Colonic mucosa (tissue), 4 donors: ENCODE data around the gene CADPS2. TPM values are rescaled to one million over a fixed set of nuclear protein-coding genes. Genes with fewer than 3 reads are reported as not detected.

Source experiments
- DNase-seq: peaks from one replicate; pipeline ENCODE4 v3.0.0-alpha.2; 2020
- H3K27ac ChIP-seq: fragments of 200-600 bp; one replicate; pipeline ENCODE4 v1.8.0; 2021
- H3K27me3 ChIP-seq: fragments of 200-600 bp; one replicate; pipeline ENCODE4 v1.8.0; 2021
- H3K36me3 ChIP-seq: fragments of 200-600 bp; one replicate; pipeline ENCODE4 v1.8.0; 2021
- H3K4me1 ChIP-seq: fragments of 200-600 bp; one replicate; pipeline ENCODE4 v1.8.0; 2021; ENCODE audit warnings: mild to moderate bottlenecking
- H3K4me3 ChIP-seq: fragments of 200-600 bp; one replicate; pipeline ENCODE4 v1.8.0; 2021
- H3K9ac ChIP-seq, 2 donors: one replicate each; pipeline ENCODE4 v1.7.0; 2013; ENCODE audit warnings: control low read depth in 2 of 2, low read depth in 2 of 2, low read length in 2 of 2
- H3K9me3 ChIP-seq: fragments of 200-600 bp; one replicate; pipeline ENCODE4 v1.8.0; 2021
- CTCF ChIP-seq: fragments of 200-600 bp; IDR thresholded peaks from one replicate; pipeline ENCODE4 v1.8.0; 2022; ENCODE audit warnings: antibody characterized with exemption, mild to moderate bottlenecking
- intact Hi-C: fragments of 100-400 bp; cut with DNase I; formaldehyde crosslinking; loops from one replicate; pipeline ENCODE4 v1.14.1; 2022
- total RNA-seq, 2 donors: library from RNA; stranded (reverse); fragmentation: NEBNext Ultra II Directional in 1 of 2; extraction: Animal tissue kit (Norgen Biotek cat#: 25700) in 1 of 2; gene quantifications; one replicate each; pipeline ENCODE4 v1.2.1, GENCODE V29; 2021
- donor health status: healthy.
- donor health status: DM: no; HTN: no; CAD: no.
- donor health status: DM: no; HTN: no; CAD: no.

CADPS2 gene
- total RNA-seq, 2 donors from 2014 or later, result 13.6 to 15.2 TPM

DNA sequence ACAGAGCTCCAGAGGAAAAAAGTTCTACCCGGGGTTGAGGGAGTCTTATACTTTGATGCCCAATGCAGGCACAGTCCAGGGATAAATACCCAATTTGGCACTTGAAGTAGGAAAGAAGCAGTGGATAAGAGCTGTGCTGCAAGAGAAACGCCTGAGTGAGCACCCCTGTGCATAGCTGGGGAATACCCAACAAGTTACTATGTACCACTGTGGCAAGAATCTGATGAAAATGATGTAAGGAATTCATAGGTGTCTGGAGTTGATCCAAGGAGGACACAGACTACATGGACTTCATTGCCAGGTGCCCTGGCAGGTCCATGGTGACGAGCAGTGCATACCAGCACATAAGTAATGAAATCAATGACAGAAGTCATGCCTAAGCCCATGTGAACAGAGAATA, 398.0 kb downstream of the CADPS2 start:
- Histone ChIP-seq H3K9ac (no peak overlapping the region), H3K27ac (no peak overlapping the region)

DNA sequence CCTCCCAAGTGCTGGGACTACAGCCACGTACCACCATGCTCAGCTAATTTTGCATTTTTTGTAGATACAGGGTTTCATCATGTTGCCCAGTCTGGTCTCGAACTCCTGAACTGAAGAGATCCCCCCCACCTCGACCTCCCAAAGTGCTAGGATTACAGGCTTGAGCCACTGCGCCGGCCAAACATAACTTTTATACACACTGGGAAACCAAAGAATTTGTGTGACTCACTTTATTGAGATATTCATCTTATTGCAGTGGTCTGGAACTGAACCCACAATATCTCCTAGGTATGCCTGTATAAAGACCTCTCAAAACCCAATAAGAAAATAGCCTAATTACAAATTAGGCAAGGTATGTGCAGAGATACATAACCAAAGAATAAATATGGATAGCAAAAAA, 399.1 kb downstream of the CADPS2 start:
- no peak overlapping the region for H3K27ac ChIP-seq
- intact Hi-C loops, result no loop called here
- H3K36me3 ChIP-seq, result no peaks in the 10 kb centered on the region
- TF ChIP-seq CTCF, result no peak
- no peaks in the 10 kb centered on the region for H3K27me3 ChIP-seq
- no peak overlapping the region for H3K9ac ChIP-seq
- DNase-seq, result no peak
- H3K4me3 ChIP-seq, result no peak overlapping the region
- H3K4me1 ChIP-seq, result no peaks in the 10 kb centered on the region
- H3K9me3 ChIP-seq, result no peaks in the 10 kb centered on the region

More for the DNA sequence above, 398.0 kb downstream of the CADPS2 start:
- Histone ChIP-seq H3K4me3 (no peak overlapping the region), H3K27me3 (no peaks in the 10 kb centered on the region), H3K9me3 (no peaks in the 10 kb centered on the region), H3K36me3 (no peaks in the 10 kb centered on the region), H3K4me1 (no peaks in the 10 kb centered on the region)
- no peak for TF ChIP-seq CTCF
- intact Hi-C loops, result no loop called here
- DNase-seq, result no peak

- Histone ChIP-seq H3K9me3 (no peaks in the 10 kb centered on the region), H3K36me3 (no peaks in the 10 kb centered on the region), H3K4me1 (no peaks in the 10 kb centered on the region), H3K27me3 (no peaks in the 10 kb centered on the region), H3K27ac (no peak overlapping the region), H3K4me3 (no peak overlapping the region), H3K9ac (no peak overlapping the region)
- DNase-seq, result no peak
- intact Hi-C loops, result no loop called here
- TF ChIP-seq CTCF, result no peak
Observed at GRCh38 chr7:122485856-122486255, 400.4 kb downstream of the CADPS2 start.

DNA sequence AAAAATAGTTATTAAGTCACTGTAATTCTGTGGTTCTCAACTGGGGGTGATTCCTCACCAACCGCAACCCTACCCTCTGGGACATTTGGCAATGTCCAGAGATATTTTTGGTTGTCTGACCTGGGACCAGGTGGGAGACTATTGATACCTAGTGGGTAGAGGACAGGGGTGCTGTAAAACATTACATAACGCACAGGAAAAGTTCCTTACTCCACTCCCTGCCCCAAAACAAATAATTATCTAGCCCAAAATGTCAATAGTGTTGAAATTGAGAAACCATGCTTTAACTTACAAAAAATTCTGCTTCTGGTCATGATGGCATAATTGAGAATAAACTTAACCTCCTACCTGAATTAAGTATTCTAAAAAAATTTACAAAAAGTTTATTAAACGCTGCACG, 404.0 kb downstream of the CADPS2 start:
- intact Hi-C loops, result no loop called here
- DNase-seq, result no peak
- Histone ChIP-seq H3K4me3 (no peak overlapping the region), H3K27me3 (no peaks in the 10 kb centered on the region), H3K27ac (no peak overlapping the region), H3K36me3 (no peaks in the 10 kb centered on the region), H3K9ac (no peak overlapping the region), H3K9me3 (no peaks in the 10 kb centered on the region), H3K4me1 (no peaks in the 10 kb centered on the region)
- TF ChIP-seq CTCF, result no peak

- no peaks in the 10 kb centered on the region for H3K9me3 ChIP-seq
- TF ChIP-seq CTCF, result no peak
- H3K27me3 ChIP-seq, result no peaks in the 10 kb centered on the region
- no peak for DNase-seq
- H3K4me3 ChIP-seq, result no peak overlapping the region
- H3K36me3 ChIP-seq, result no peaks in the 10 kb centered on the region
- intact Hi-C loops, result no loop called here
- no peak overlapping the region for H3K9ac ChIP-seq
- H3K4me1 ChIP-seq, result no peaks in the 10 kb centered on the region
- no peak overlapping the region for H3K27ac ChIP-seq
Observed at GRCh38 chr7:122470859-122471258, 415.4 kb downstream of the CADPS2 start.

- Histone ChIP-seq H3K27ac (no peak overlapping the region), H3K36me3 (no peaks in the 10 kb centered on the region), H3K27me3 (no peaks in the 10 kb centered on the region), H3K4me3 (no peak overlapping the region), H3K4me1 (no peaks in the 10 kb centered on the region), H3K9ac (no peak overlapping the region), H3K9me3 (no peaks in the 10 kb centered on the region)
- intact Hi-C loops, result no loop called here
- no peak for DNase-seq
- no peak for TF ChIP-seq CTCF
Observed at GRCh38 chr7:122468945-122469344, 417.3 kb downstream of the CADPS2 start.
